ENCODE data around the gene LMO1. TPM values are rescaled to one million over a fixed set of nuclear protein-coding genes. Genes with fewer than 3 reads are reported as not detected.
A peak's percentile ranks its signal among the peaks of the same experiment; 100 is the strongest.

LMO1 gene
- total RNA-seq, 1 donor from 2014 or later: 0.62 TPM

- no peak for ATAC-seq
- intact Hi-C loops (cut with DNase I): loop anchor here (10.0 kb wide), 1 partner anchor 344 kb away; no protein-coding TSS in a partner anchor
Measured at GRCh38 chr11:8220261-8221045, 43.2 kb downstream of the LMO1 start.

GRCh38 chr11:8219257-8220021 is 44.2 kb downstream of the LMO1 start:
- intact Hi-C loops (cut with DNase I): loop anchor here (10.0 kb wide), 1 partner anchor 345 kb away; no protein-coding TSS in a partner anchor
- DNase-seq (ENCODE audit: low spot score): no peak
- peak; percentile 49 for ATAC-seq

More at GRCh38 chr11:8220261-8221045, 43.2 kb downstream of the LMO1 start:
- DNase-seq (ENCODE audit: low spot score): no peak

- ATAC-seq (peak; percentile 14), DNase-seq (ENCODE audit: low spot score) (no peak)
- intact Hi-C loops (cut with DNase I): no loop called here
Measured at GRCh38 chr11:8218840-8219239, 44.8 kb downstream of the LMO1 start.

- intact Hi-C loops (cut with DNase I): no loop called here
- no peak for DNase-seq (ENCODE audit: low spot score)
- ATAC-seq: no peak
Measured at GRCh38 chr11:8218409-8218808, 45.3 kb downstream of the LMO1 start.

- no peak for DNase-seq (ENCODE audit: low spot score)
- intact Hi-C loops (cut with DNase I): no loop called here
- ATAC-seq: no peak
Measured at GRCh38 chr11:8217926-8218325, 45.8 kb downstream of the LMO1 start.

GRCh38 chr11:8217136-8217535 is 46.5 kb downstream of the LMO1 start:
- DNase-seq (ENCODE audit: low spot score) (no peak), ATAC-seq (no peak)
- intact Hi-C loops (cut with DNase I): no loop called here

- ATAC-seq: no peak
- intact Hi-C loops (cut with DNase I): no loop called here
- DNase-seq (ENCODE audit: low spot score): no peak
Measured at GRCh38 chr11:8213376-8213775, 50.3 kb downstream of the LMO1 start.

GRCh38 chr11:8209208-8209807 is 54.4 kb downstream of the LMO1 start:
- intact Hi-C loops (cut with DNase I): no loop called here
- DNase-seq (ENCODE audit: low spot score): no peak

GRCh38 chr11:8207080-8208000 is 56.3 kb downstream of the LMO1 start:
- ATAC-seq (peak; percentile 11), DNase-seq (ENCODE audit: low spot score) (no peak)
- intact Hi-C loops (cut with DNase I): no loop called here

More at GRCh38 chr11:8209208-8209807, 54.4 kb downstream of the LMO1 start:
- ATAC-seq: no peak

- DNase-seq (ENCODE audit: low spot score) (no peak), ATAC-seq (peak; percentile 85)
- intact Hi-C loops (cut with DNase I): no loop called here
Measured at GRCh38 chr11:8206251-8207079, 57.2 kb downstream of the LMO1 start.

- ATAC-seq (no peak), DNase-seq (ENCODE audit: low spot score) (no peak)
- intact Hi-C loops (cut with DNase I): no loop called here
Measured at GRCh38 chr11:8205566-8205965, 58.1 kb downstream of the LMO1 start.

- ATAC-seq: no peak
- intact Hi-C loops (cut with DNase I): no loop called here
- DNase-seq (ENCODE audit: low spot score): no peak
Measured at GRCh38 chr11:8204596-8204995, 59.1 kb downstream of the LMO1 start.

GRCh38 chr11:8204025-8204424 is 59.7 kb downstream of the LMO1 start:
- ATAC-seq (no peak), DNase-seq (ENCODE audit: low spot score) (no peak)
- intact Hi-C loops (cut with DNase I): no loop called here

GRCh38 chr11:8203414-8203715 is 60.3 kb downstream of the LMO1 start:
- intact Hi-C loops (cut with DNase I): no loop called here
- DNase-seq (ENCODE audit: low spot score) (no peak), ATAC-seq (no peak)

GRCh38 chr11:8202516-8203413 is 60.9 kb downstream of the LMO1 start:
- ATAC-seq (no peak), DNase-seq (ENCODE audit: low spot score) (no peak)
- intact Hi-C loops (cut with DNase I): no loop called here

GRCh38 chr11:8201644-8202365 is 61.9 kb downstream of the LMO1 start:
- DNase-seq (ENCODE audit: low spot score) (no peak), ATAC-seq (no peak)
- intact Hi-C loops (cut with DNase I): no loop called here

GRCh38 chr11:8199676-8200075 is 64.0 kb downstream of the LMO1 start:
- intact Hi-C loops (cut with DNase I): no loop called here
- no peak for DNase-seq (ENCODE audit: low spot score)
- ATAC-seq: no peak

All from sciatic nerve (tissue), 2 donors.